Stimulated activated CD4-positive, alpha-beta T cell treated with anti-CD3 and anti-CD28 coated beads, TNF-alpha, amount 100 ng/mL, for 4 hours (primary cell): ENCODE data around the gene PLA2G2C.
A peak's percentile ranks its signal among the peaks of the same experiment; 100 is the strongest.

Source experiments
- DNase-seq, 3 experiments: peaks; one replicate each; pipeline ENCODE4 v3.0.0-alpha.2; 2020; ENCODE audit warnings: low read depth in 3 of 3

The PLA2G2C gene

GRCh38 chr1:20158358-20159070, 27.8 kb downstream of the PLA2G2C start:
- peak in 1 of 3 experiments; percentile 3 for DNase-seq

- no peak for DNase-seq
Measured at GRCh38 chr1:20154301-20154831, 32.0 kb downstream of the PLA2G2C start.

DNA sequence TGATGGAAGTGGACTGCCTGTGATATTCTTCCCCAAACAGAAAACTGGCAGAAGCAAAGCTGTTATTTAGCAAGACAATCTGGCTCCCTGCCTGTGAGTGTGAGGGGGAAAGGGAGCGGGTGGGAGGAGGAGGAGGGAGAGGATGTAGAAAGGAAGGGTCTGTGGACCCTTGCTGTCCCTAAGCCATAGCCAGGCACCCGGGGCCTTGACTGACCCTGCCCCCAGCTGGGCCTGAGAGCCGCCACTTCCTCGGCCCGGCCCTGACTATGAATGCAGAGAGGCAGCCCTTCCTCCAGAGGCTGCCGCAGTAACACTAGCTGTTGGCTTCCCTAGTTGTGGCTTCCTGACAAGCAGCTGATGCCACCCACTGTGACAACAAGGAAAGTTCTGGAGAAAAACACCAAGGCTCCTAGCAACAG, 33.3 kb downstream of the PLA2G2C start:
- no peak for DNase-seq

- DNase-seq: no peak
Measured at GRCh38 chr1:20152599-20152930, 33.8 kb downstream of the PLA2G2C start.

- DNase-seq: peak; percentile 59 to 77 (median 72)
Measured at GRCh38 chr1:20151906-20152598, 34.3 kb downstream of the PLA2G2C start.

GRCh38 chr1:20150969-20151368, 35.3 kb downstream of the PLA2G2C start:
- DNase-seq: no peak

- DNase-seq: no peak
Measured at GRCh38 chr1:20150326-20150705, 36.0 kb downstream of the PLA2G2C start.

DNA sequence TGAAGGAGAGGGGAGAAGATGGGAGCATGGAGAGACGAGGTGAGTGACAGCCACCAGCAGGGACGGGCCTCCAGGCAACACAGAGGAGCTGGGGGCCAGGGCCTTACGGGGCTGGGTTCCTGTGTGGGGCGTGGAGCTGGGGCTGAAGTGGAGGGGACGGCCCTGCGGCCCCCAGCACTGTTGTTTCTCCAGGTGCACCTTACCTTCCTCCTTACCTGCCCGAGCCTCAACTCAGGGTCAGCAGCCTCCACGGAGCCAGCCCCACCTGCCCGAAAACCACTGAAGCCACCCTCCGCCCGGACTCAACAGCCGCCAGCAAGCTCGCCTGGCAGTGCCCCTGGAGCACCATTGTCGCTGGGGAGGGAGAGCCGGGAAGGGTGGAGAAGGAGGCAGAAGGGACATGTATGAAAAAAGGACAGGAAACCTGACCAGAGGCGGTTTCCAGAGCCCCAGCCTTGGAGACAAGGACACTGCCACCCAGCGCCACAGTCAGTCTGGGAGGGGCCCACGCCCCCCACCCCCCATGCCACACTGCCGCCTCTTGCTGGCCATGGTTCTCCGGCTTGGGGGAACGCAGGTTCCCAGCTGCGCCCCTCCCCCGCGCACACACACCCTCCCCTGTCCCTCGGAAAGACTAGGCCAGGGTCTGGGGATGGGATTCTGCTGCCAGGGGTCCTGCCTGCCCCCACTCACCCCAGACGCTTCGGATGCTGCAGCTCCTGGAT, 36.6 kb downstream of the PLA2G2C start:
- DNase-seq: no peak

DNA sequence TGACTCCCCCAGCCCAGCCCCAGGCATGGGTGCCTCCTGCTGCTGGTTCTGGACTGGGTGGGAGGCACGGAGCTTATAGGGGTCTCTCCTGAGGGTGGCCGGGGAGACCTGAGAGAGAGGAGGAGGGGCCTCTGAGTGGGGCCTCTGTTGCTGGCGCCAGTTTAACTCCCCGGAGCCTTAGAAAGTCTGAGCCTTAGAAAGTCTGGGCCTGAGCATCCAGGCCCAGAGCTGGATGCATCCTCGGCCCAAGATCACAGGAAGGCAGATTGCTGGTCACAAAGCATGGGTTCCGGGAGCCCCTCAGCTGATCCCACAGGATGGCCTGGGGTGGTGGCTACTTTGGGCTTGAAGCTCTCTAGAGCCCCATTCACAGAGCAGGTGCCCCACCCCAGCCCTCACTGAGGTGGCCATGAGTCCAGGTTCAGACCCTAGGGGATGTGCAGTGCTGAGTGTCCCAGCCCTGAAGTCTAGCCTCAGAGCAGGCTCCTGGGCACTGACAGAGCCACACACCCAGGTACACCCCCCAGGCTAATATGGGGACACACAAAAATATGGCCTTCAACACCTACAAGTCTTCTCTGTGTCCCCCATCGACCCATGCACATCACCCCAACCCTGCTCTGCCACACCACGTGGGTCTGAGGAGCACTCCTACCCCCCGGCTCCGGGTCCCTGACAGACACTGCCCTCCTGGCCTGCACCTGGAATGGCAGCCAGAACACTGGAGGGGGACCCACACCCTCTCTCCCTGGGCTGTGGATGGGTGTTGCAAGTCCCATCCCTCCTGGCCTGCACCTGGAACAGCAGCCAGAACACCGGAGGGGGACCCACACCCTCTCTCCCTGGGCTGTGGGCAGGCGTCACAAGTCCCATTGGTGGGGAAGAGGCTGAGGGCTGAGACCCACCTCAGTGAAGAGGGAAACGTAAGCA, 37.5 kb downstream of the PLA2G2C start:
- no peak for DNase-seq

GRCh38 chr1:20147846-20148570, 38.3 kb downstream of the PLA2G2C start:
- DNase-seq: no peak

DNA sequence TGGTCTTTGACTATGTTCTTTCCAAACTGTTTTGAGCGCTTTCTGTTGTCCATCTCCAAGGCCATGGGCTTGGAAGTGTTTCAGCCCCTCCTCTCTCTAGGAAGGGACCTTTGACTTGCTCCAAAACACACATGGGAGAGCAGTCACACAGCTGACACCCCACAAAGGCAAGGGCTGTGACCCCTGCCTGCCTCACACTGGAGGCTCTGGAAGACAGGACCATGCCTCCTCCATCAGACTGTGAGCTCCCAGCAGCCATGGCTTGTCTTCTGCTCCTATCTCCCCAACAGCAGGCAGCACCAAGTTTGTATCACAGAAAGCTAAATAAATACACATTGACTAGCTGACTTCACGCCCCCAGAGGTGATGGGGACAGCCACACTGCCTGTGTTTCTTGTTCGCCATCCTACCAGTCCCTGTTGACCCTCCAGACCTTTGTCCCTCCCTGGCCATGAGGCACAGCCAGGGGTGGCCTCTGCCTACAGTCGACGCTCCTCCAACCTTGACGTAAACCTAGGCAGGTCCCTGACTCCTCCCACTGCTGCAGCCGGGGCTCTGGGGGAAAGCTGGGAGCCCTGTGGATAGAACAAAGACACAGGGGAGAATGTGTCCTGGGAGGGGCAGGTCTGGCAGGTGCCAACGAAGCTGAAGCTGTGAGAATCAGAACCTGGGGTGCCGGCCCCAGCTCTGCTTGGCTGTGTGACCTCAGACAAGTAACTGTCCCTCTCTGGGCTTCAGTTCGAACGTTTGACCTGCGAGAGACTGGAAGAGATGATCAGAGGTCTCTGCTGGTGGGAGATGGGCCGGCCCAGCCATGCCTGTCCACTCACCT, 42.4 kb downstream of the PLA2G2C start:
- DNase-seq: no peak

GRCh38 chr1:20143318-20143717, 43.0 kb downstream of the PLA2G2C start:
- DNase-seq: no peak

GRCh38 chr1:20142001-20142710, 44.2 kb downstream of the PLA2G2C start:
- no peak for DNase-seq

GRCh38 chr1:20141466-20141865, 44.9 kb downstream of the PLA2G2C start:
- DNase-seq: no peak

DNA sequence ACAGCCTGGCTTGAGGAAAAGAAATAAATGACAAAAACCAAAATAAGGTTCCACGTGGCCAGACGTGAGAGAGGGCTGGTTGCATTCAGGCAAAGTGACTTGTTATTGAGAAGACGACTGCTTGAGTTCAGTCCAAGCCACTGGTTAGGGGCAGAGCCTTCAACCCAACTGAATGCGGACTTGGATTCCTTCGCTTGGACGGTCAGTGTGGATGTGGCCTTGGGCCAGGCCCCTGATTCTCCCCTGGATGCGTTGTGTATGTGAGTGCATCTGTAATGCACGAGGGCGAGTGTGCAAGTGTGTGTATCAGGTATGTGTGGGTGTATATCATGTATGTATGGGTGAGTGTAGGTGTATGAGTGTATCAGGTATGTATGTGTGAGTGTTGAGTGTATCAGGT, 45.3 kb downstream of the PLA2G2C start:
- no peak for DNase-seq

- no peak for DNase-seq
Measured at GRCh38 chr1:20139776-20140612, 46.3 kb downstream of the PLA2G2C start.

GRCh38 chr1:20138961-20139550, 47.3 kb downstream of the PLA2G2C start, which contains the start of gene PLA2G2F:
TSS of gene PLA2G2F (plus strand) at chr1:20139323. CDS start at chr1:20139428, 105 bp downstream.
- DNase-seq: no peak

DNA sequence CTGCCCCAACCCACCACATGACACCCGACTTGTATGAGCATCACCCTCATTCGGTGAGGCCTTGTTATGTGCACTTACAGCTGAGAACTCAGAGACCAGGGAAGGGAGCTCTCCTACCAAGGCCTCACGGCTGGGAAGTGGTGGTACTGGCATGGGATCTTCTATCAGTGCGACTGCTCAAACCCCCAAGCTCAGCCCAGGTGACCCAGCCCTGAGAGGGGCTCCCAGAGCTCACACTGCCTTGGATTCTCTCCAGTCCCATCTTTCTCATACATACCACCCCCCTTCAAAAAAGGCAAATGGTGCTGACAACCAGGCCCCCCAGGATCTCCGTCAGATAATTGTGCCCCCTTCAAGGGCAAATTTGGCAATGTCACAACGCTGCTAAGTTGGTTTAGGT, 48.0 kb downstream of the PLA2G2C start:
- DNase-seq: no peak
